ENCODE results near the gene EPB41.

EPB41 gene

GRCh38 chr1:28887835-28888682, 26.3 kb upstream of the EPB41 start (continued):
- no peak for TF ChIP-seq PRDM10 (tag by site-specific recombination; IDR thresholded peaks at IDR 0.05)
- TF ChIP-seq ZNF280C (tag by site-specific recombination; IDR thresholded peaks at IDR 0.05), result no peak
- no peak for TF ChIP-seq SCRT2 (tag by site-specific recombination; IDR thresholded peaks at IDR 0.05)
- TF ChIP-seq ZNF398 (tag by site-specific recombination; IDR thresholded peaks at IDR 0.05), result 0 out of 2 replicates have a peak, but pooled peaks have one; percentile 54
- no peak for TF ChIP-seq ZNF280D (tag by site-specific recombination; IDR thresholded peaks at IDR 0.05)
- TF ChIP-seq ZNF747 (tag by site-specific recombination; IDR thresholded peaks at IDR 0.05), result no peak
- no peak for TF ChIP-seq ZNF529 (tag by site-specific recombination; IDR thresholded peaks at IDR 0.05; ENCODE audit: insufficient replicate concordance)
- TF ChIP-seq ZFP69B (tag by site-specific recombination; IDR thresholded peaks at IDR 0.05), result no peak
- TF ChIP-seq ZNF416 (tag by site-specific recombination; IDR thresholded peaks at IDR 0.05), result no peak
- TF ChIP-seq ZBTB48 (tag by site-specific recombination; IDR thresholded peaks at IDR 0.05), result peak; percentile 90
- TF ChIP-seq HOXA7 (CRISPR knock-in tag; IDR thresholded peaks at IDR 0.05; ENCODE audit: borderline replicate concordance), result no peak
- TF ChIP-seq ZNF830 (tag by site-specific recombination; IDR thresholded peaks at IDR 0.05; ENCODE audit: low read depth), result no peak
- TF ChIP-seq ZFP3 (tag by site-specific recombination; IDR thresholded peaks at IDR 0.05; ENCODE audit: low read depth), result no peak
- TF ChIP-seq ZNF202 (tag by site-specific recombination; IDR thresholded peaks at IDR 0.05; ENCODE audit: borderline replicate concordance), result no peak
- TF ChIP-seq ZNF19 (tag by site-specific recombination; IDR thresholded peaks at IDR 0.05; ENCODE audit: low read depth), result no peak
- no peak for TF ChIP-seq ZNF214 (tag by site-specific recombination; IDR thresholded peaks at IDR 0.05; ENCODE audit: borderline replicate concordance)
- no peak for TF ChIP-seq ZNF768 (tag by site-specific recombination; IDR thresholded peaks at IDR 0.05)
- TF ChIP-seq ZNF292 (tag by site-specific recombination; IDR thresholded peaks at IDR 0.05; ENCODE audit: borderline replicate concordance, low read depth), result no peak
- TF ChIP-seq ZNF169 (tag by site-specific recombination; IDR thresholded peaks at IDR 0.05), result no peak
- TF ChIP-seq HOXD13 (CRISPR knock-in tag; IDR thresholded peaks at IDR 0.05; ENCODE audit: borderline replicate concordance), result no peak
- no peak for TF ChIP-seq ZNF571 (tag by site-specific recombination; IDR thresholded peaks at IDR 0.05)
- TF ChIP-seq KLF10 (tag by site-specific recombination; IDR thresholded peaks at IDR 0.05), result no peak
- no peak for TF ChIP-seq ZNF157 (tag by site-specific recombination; IDR thresholded peaks at IDR 0.05)
- TF ChIP-seq ZSCAN23 (tag by site-specific recombination; IDR thresholded peaks at IDR 0.05), result no peak
- no peak for TF ChIP-seq ZNF302 (tag by site-specific recombination; IDR thresholded peaks at IDR 0.05; ENCODE audit: low read depth)
- no peak for TF ChIP-seq ZNF558 (tag by site-specific recombination; IDR thresholded peaks at IDR 0.05)
